Measurements from ENCODE around the gene CHD6.

CHD6 gene

DNA sequence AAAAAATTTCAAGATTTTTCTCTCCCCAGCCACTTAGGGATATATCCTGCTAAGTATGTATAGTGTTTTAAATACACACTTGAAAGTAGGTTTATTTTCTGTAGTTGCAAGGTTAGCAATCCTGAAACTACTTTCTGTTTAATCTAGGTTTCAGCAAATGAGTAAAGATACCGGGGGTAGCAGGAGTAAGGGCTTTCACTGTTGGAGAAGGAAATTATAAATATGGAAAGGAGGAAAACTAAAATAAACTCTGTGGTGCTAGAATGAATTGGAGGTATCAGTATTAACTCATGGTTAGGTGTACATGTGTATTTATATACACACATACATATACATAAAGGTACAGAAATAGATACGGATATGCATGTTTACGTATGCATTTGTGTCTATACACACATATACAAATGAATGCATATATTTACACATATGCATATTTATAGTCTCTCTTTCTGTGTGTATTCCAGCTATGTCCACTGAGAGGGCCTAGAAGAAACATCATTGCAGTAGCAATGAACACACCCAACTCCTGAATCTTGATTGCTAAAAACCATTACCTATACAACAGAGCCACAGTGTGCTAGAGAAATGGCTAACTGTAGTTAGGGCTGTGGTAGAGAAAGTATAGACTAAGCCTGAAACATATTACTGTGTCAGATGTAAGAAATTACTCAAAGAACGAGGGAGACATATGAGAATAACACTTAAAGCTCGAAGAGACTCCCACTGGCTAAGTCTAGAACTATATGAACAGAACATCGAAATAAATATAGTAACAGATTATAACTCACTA lies 155.6 kb downstream of the CHD6 start:
- no peak for DNase-seq

DNA sequence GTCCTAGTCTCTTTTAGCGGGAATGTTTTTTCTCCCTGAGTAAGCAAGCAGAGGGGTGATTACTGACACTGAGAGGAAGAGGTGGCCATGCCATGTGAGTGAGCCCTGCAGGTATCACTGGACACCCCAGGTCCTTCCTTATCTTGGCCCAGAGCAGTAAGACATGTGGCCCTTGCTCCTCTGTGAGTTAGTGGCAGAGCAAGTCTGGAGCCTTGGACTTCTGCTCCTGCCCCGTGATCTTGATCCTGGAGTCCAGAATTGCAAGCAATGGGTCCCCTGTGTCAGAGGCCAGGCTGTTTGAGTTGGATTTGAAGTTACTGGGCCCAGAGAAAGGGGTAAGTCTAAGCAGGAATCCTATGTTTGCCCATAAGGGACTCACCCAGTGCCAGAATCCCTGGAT lies 159.4 kb downstream of the CHD6 start:
- DNase-seq, result no peak

GRCh38 chr20:41457173-41457857 lies 160.9 kb downstream of the CHD6 start:
- DNase-seq, result no peak

- DNase-seq, result no peak
These were observed 161.8 kb downstream of the CHD6 start for GRCh38 chr20:41456351-41456750.

- no peak for DNase-seq
These were observed 163.9 kb downstream of the CHD6 start for GRCh38 chr20:41454250-41454649.

GRCh38 chr20:41453010-41453950 lies 164.9 kb downstream of the CHD6 start:
- no peak for DNase-seq

GRCh38 chr20:41452226-41452625 lies 166.0 kb downstream of the CHD6 start:
- no peak for DNase-seq

- no peak for DNase-seq
These were observed 171.2 kb downstream of the CHD6 start for GRCh38 chr20:41447006-41447405.

DNA sequence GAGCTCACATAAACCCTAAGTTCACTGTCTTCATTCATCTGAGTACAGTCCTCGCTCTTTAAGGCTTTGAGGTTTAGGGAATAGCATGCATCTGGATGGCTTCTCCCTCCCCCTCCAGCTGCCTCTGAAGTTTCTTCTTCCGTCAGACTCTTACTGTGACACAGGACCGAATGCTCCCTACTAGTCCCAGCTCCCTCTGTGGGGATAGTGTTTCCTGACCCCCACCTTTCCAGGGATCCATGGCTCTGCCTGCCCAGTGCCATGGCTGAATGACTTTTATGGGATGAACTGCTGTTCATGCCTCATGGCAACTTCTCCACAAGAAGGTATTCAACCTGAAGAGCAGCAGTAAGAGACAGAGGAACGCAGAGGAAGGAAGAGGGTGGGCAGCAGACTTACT lies 171.7 kb downstream of the CHD6 start:
- no peak for DNase-seq

- DNase-seq, result no peak
These were observed 173.4 kb downstream of the CHD6 start for GRCh38 chr20:41444821-41445220.

DNA sequence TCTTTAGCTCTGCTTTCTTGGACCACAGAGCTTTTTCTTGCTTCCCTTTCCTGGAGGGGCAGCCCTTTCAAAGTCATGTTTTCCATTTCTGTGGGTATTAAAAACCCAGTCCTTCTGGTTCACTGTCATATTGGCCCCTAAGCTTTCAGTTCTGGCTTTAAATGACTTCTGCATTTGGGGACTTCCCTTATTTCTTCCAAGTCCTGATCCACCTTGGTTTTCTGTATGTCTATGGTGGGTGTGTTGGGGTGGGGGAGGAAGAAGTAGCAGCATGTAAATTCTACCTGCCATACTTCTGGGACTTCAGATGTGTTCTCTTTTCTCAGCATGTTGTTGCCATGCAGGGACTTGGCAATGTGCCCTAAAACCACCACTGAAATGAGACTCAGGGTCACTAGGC lies 174.5 kb downstream of the CHD6 start:
- DNase-seq, result no peak

- no peak for DNase-seq
These were observed 177.3 kb downstream of the CHD6 start for GRCh38 chr20:41440882-41441281.

GRCh38 chr20:41437836-41438235 lies 180.3 kb downstream of the CHD6 start:
- no peak for DNase-seq

- no peak for DNase-seq
These were observed 181.5 kb downstream of the CHD6 start for GRCh38 chr20:41436679-41437078.

DNA sequence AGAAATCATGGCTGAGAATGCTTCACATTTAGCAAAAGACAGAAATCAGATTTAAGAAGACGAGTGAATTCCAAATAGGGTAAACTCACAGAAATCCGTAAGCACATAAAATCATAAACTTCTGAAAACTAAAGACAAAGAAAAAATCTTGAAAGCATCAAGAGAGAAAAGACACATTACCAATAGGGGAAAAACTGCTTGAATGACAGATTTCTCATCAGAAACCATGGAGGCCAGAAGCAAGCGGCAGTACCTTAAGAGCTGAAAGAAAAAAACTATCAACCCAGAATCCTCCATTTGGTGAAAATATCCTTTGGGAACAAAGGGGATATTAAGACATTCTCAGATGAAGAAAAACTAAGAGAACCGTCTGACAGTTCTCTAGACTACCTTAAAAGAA lies 185.0 kb downstream of the CHD6 start:
- no peak for DNase-seq

GRCh38 chr20:41432746-41433145 lies 185.4 kb downstream of the CHD6 start:
- no peak for DNase-seq

GRCh38 chr20:41428285-41428684 lies 189.9 kb downstream of the CHD6 start:
- DNase-seq, result no peak

DNA sequence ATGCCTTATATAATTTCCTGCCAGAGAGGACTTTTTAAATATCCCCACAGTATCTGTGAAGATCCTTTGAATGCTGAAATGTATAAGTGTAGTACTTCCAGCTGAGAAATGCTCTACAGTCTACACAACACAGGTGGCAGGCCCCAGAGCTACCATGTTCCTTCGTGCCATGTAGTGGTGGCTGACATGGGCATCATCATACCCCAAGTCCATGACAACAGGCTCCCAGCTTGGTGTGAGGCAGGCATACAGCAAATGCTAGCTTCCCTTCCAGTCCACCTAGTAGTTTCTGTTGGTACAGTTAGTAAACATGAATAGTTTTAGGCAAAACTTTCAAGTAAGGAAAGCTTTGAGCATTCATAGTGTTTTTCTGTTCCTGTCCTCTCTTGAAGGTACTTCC lies 190.3 kb downstream of the CHD6 start:
- DNase-seq, result no peak

GRCh38 chr20:41426976-41427375 lies 191.2 kb downstream of the CHD6 start:
- DNase-seq, result no peak

DNA sequence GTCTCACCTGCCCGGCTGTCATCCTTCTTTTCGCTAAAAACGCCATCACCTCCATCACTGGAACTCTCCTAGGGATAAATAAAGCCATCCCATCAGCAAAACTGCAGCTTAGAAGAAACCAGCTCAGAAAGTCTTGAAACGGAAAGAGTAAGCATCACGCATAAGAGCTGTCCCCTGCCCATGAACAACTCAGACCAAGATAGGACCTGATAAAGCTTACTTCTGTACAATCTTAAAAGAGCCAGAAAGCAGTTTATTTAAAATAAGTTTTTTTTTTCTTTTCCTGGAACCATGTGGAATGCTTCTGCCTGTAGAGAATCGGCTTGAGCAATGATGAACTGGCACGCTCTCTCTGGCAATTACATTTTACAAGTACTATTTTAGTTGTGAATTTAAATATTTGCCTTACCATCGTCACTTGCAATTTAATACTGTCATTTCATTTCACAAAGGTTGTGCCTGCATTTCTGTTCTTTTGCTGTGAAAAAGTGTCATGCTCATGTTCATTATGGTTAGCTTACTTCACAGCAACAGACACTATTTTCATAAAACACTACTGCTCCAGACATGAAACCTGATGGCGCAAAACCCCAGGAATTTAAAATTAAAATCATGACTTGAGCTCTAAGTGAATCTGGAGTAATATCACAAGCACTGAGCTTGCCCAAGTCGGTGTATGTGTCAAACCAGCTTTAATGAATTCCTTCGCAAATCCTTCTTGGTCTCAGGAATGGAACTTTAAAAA lies 191.9 kb downstream of the CHD6 start:
- no peak for DNase-seq

GRCh38 chr20:41425180-41425884 lies 192.8 kb downstream of the CHD6 start:
- no peak for DNase-seq

DNA sequence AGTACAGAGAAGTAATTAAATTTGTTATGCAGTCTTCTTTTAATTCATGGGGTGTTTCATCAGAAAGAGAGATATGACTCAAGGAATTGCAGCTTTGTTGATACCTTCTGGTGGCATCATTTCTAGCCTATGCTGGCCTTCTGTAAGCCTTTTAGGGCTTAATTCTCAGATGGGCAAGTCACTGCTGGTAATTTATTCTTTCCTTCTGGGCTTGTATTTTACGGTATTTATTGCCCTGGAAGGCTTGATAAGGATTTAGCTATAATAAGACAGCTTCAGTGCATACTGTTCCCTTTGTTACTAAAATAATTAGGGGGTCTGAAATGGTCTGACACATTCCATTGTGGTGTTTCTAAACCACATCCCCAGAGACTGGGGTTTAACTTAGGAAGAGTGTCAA lies 193.6 kb downstream of the CHD6 start:
- no peak for DNase-seq

Measured in midbrain (tissue), 1 donor.